Measurements from ENCODE around the gene SGSM1. TPM values are rescaled to one million over a fixed set of nuclear protein-coding genes. Genes with fewer than 3 reads are reported as not detected.
A peak's percentile ranks its signal among the peaks of the same experiment; 100 is the strongest.

SGSM1 gene
- total and polyA plus RNA-seq, 9 of the 15 experiments (the other 6 are each of a cell fraction or from before 2014, with no cell fraction given): not detected

- no peak for TF ChIP-seq THRB (CRISPR knock-in tag; conservative IDR thresholded peaks at IDR 0.05)
- TF ChIP-seq, protein P1, sequence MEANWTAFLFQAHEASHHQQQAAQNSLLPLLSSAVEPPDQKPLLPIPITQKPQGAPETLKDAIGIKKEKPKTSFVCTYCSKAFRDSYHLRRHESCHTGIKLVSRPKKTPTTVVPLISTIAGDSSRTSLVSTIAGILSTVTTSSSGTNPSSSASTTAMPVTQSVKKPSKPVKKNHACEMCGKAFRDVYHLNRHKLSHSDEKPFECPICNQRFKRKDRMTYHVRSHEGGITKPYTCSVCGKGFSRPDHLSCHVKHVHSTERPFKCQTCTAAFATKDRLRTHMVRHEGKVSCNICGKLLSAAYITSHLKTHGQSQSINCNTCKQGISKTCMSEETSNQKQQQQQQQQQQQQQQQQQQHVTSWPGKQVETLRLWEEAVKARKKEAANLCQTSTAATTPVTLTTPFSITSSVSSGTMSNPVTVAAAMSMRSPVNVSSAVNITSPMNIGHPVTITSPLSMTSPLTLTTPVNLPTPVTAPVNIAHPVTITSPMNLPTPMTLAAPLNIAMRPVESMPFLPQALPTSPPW (CRISPR knock-in tag; IDR thresholded peaks at IDR 0.05): peak; percentile 57
- TF ChIP-seq HMGN3 (IDR thresholded peaks at IDR 0.05; ENCODE audit: borderline replicate concordance, extremely low read depth, insufficient read length, low read depth, low read length): peak; percentile 64
- TF ChIP-seq FOXK2 (conservative IDR thresholded peaks at IDR 0.05 in 1 of 2, IDR thresholded peaks at IDR 0.05 in 1 of 2; ENCODE audit: low read depth in 2 of 2): no peak
- TF ChIP-seq PHTF2 (CRISPR knock-in tag; IDR thresholded peaks at IDR 0.05): no peak
- TF ChIP-seq, protein P2, sequence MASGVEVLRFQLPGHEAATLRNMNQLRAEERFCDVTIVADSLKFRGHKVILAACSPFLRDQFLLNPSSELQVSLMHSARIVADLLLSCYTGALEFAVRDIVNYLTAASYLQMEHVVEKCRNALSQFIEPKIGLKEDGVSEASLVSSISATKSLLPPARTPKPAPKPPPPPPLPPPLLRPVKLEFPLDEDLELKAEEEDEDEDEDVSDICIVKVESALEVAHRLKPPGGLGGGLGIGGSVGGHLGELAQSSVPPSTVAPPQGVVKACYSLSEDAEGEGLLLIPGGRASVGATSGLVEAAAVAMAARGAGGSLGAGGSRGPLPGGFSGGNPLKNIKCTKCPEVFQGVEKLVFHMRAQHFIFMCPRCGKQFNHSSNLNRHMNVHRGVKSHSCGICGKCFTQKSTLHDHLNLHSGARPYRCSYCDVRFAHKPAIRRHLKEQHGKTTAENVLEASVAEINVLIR (CRISPR knock-in tag; IDR thresholded peaks at IDR 0.05): no peak
Measured at GRCh38 chr22:24805790-24806662, at the start of gene SGSM1 (continued).
